Breast epithelium (tissue), 3 donors: ENCODE data around the gene ANXA9.

Source experiments
- CTCF ChIP-seq, 3 donors: fragments of 450-650 bp; IDR thresholded peaks; one replicate each; pipeline ENCODE4 v1.5.1; 2016 to 2017; ENCODE audit warnings: antibody characterized with exemption in 3 of 3, mild to moderate bottlenecking in 3 of 3, moderate library complexity in 3 of 3
- POLR2AphosphoS5 ChIP-seq, 3 donors: sonication (generic); formaldehyde crosslinking; IDR thresholded peaks; one replicate each; pipeline ENCODE4 v1.6.1; 2017; ENCODE audit warnings: antibody characterized with exemption in 3 of 3

GRCh38 chr1:151009674-151010345 is 27.7 kb downstream of the ANXA9 start:
- TF ChIP-seq POLR2AphosphoS5 (IDR thresholded peaks at IDR 0.05) (no peak), CTCF (IDR thresholded peaks at IDR 0.05) (no peak)
